Right lobe of liver (tissue), 4 donors: ENCODE results near the gene TATDN2.

Source experiments
- CTCF ChIP-seq, 4 donors: fragments of 200-600 bp in 3 of 4; fragments of 450-650 bp in 1 of 4; IDR thresholded peaks; one replicate each; pipeline versions ENCODE4 v1.5.1 to v1.8.0; 2016 to 2022; ENCODE audit warnings: antibody characterized with exemption in 4 of 4, mild to moderate bottlenecking in 2 of 4
- POLR2A ChIP-seq: fragments of 450-650 bp; IDR thresholded peaks from one replicate; pipeline ENCODE4 v1.6.1; 2017; ENCODE audit warnings: antibody characterized with exemption, mild to moderate bottlenecking
- donor health status: DM: no; HTN: no; CAD: no.
- donor health status: DM: no; HTN: no; CAD: no.
- donor health status: DM: no; HTN: yes; CAD: no.

GRCh38 chr3:10205451-10206165 lies 42.7 kb upstream of the TATDN2 start:
- TF ChIP-seq CTCF (IDR thresholded peaks at IDR 0.05), result no peak
- no peak for TF ChIP-seq POLR2A
